GM23248 (cell line): ENCODE data around the gene TLE4. TPM values are rescaled to one million over a fixed set of nuclear protein-coding genes. Genes with fewer than 3 reads are reported as not detected.

Experiments used
- DNase-seq: peaks from one replicate; pipeline ENCODE4 v3.0.0-alpha.2; 2015
- H2AFZ ChIP-seq: fragments of 200-600 bp; sonication (generic); 2 replicates; pipeline ENCODE4 v1.6.1; 2016; ENCODE audit warnings: antibody characterized with exemption
- H3F3A ChIP-seq: fragments of 200-600 bp; sonication (generic); 2 replicates; pipeline ENCODE4 v1.6.1; 2016; ENCODE audit warnings: mild to moderate bottlenecking, antibody characterized with exemption, mixed run types; ENCODE audit not compliant: insufficient read depth
- H3K27ac ChIP-seq: fragments of 200-600 bp; sonication (generic); 2 replicates; pipeline ENCODE4 v1.5.1; 2016; ENCODE audit warnings: mild to moderate bottlenecking
- H3K27me3 ChIP-seq: fragments of 200-600 bp; sonication (generic); replicated peaks from 2 replicates; pipeline ENCODE4 v1.6.1; 2016; ENCODE audit warnings: mild to moderate bottlenecking; ENCODE audit not compliant: insufficient read depth
- H3K36me3 ChIP-seq: fragments of 200-600 bp; sonication (generic); 2 replicates; pipeline ENCODE4 v1.6.1; 2016; ENCODE audit warnings: low read depth, mild to moderate bottlenecking
- H3K4me1 ChIP-seq: fragments of 200-600 bp; sonication (generic); 2 replicates; pipeline ENCODE4 v1.6.1; 2016; ENCODE audit warnings: mild to moderate bottlenecking; ENCODE audit not compliant: insufficient read depth
- H3K4me2 ChIP-seq: fragments of 200-600 bp; sonication (generic); one replicate; pipeline ENCODE4 v1.6.1; 2016; ENCODE audit warnings: mild to moderate bottlenecking; ENCODE audit not compliant: unreplicated experiment
- H3K4me3 ChIP-seq: fragments of 200-600 bp; sonication (generic); 2 replicates; pipeline ENCODE4 v1.5.1; 2016; ENCODE audit warnings: mild to moderate bottlenecking
- H3K79me2 ChIP-seq: fragments of 200-600 bp; sonication (generic); 2 replicates; pipeline ENCODE4 v1.6.1; 2016; ENCODE audit warnings: mild to moderate bottlenecking; ENCODE audit not compliant: insufficient read depth
- H3K9ac ChIP-seq: fragments of 200-600 bp; sonication (generic); 2 replicates; pipeline ENCODE4 v1.6.1; 2016; ENCODE audit warnings: mild to moderate bottlenecking
- H3K9me2 ChIP-seq: fragments of 200-600 bp; sonication (generic); 2 replicates; pipeline ENCODE4 v1.6.1; 2016; ENCODE audit warnings: mixed run types, mild to moderate bottlenecking, moderate library complexity; ENCODE audit not compliant: insufficient read depth
- H3K9me3 ChIP-seq: fragments of 200-600 bp; sonication (generic); one replicate; pipeline ENCODE4 v1.6.1; 2017; ENCODE audit warnings: low read depth
- H4K20me1 ChIP-seq: fragments of 200-600 bp; sonication (generic); 2 replicates; pipeline ENCODE4 v1.6.0; 2016; ENCODE audit not compliant: insufficient read depth
- EZH2 ChIP-seq: fragments of 200-600 bp; sonication (generic); IDR thresholded peaks from 2 replicates; pipeline ENCODE4 v1.6.1; 2018; ENCODE audit warnings: antibody characterized with exemption, mild to moderate bottlenecking; ENCODE audit not compliant: insufficient read depth, poor library complexity, severe bottlenecking
- EZH2phosphoT487 ChIP-seq: fragments of 200-600 bp; sonication (generic); IDR thresholded peaks from 2 replicates; pipeline ENCODE4 v1.6.1; 2018; ENCODE audit warnings: antibody characterized with exemption, moderate library complexity, mild to moderate bottlenecking, low read depth; ENCODE audit not compliant: insufficient read depth
- WGBS, 2 experiments: methylation state at CpG; one replicate each; pipeline ENCODE4 v1.1.6; 2015 to 2017; ENCODE audit warnings: low lambda C conversion rate in 2 of 2, low coverage in 1 of 2; ENCODE audit errors: missing lambda C conversion rate in 2 of 2; 5-methylcytosine and 5-hydroxymethylcytosine counted together
- in situ Hi-C: fragments of 300-500 bp; cut with MboI; formaldehyde crosslinking; loops from 2 replicates; pipeline ENCODE4 v1.15.0; 2020
- polyA plus RNA-seq: library from polyadenylated mRNA; unstranded; fragments of >200 nt; fragmentation: Nextera tagmentation; extraction: Ambion mirVana; gene quantifications from 2 replicates; pipeline ENCODE4 v1.2.1, GENCODE V29; 2016
- total RNA-seq: library from RNA; depleted of rRNA; stranded (reverse); fragments of >200 nt; shearing (Covaris generic); gene quantifications from 2 replicates; pipeline ENCODE4 v1.2.3, GENCODE V29; 2014

TLE4 gene
- total and polyA plus RNA-seq, 2 experiments from 2014 or later: 29.5 to 37.8 TPM

- in situ Hi-C loops: loop anchor here (25.0 kb wide), 1 partner anchor 1137 kb away; no protein-coding TSS in a partner anchor
- H2AFZ ChIP-seq: peak overlapping the region; percentile 76
- no peaks in the 10 kb centered on the region for H3K9me2 ChIP-seq
- peak overlapping the region; percentile 96 for H3K9ac ChIP-seq
- TF ChIP-seq EZH2 (no peak), EZH2phosphoT487 (0 out of 2 replicates have a peak, but pooled peaks have one; percentile 36)
- DNase-seq: peak; percentile 65
- H3K9me3 ChIP-seq: no peaks in the 10 kb centered on the region
- 9 to 14% methylated on average over 3 of the region's 3 CpGs for WGBS, 2 experiments
- no peaks in the 10 kb centered on the region for H4K20me1 ChIP-seq
- H3K4me3 ChIP-seq: peak overlapping the region; percentile 96
- peaks cover 72% of the 10 kb centered on the region for H3K79me2 ChIP-seq
- peak overlapping the region; percentile 97 for H3K27ac ChIP-seq
- peaks cover 9% of the 10 kb centered on the region; the same call in 1 of the 2 replicates for H3K36me3 ChIP-seq
- no peaks in the 10 kb centered on the region for H3K27me3 ChIP-seq
- peaks cover 42% of the 10 kb centered on the region for H3K4me1 ChIP-seq
- H3K4me2 ChIP-seq: peak overlapping the region; percentile 94
- peaks cover 4% of the 10 kb centered on the region for H3F3A ChIP-seq
These were observed 3.0 kb downstream of the TLE4 start for GRCh38 chr9:79574781-79575180.

DNA sequence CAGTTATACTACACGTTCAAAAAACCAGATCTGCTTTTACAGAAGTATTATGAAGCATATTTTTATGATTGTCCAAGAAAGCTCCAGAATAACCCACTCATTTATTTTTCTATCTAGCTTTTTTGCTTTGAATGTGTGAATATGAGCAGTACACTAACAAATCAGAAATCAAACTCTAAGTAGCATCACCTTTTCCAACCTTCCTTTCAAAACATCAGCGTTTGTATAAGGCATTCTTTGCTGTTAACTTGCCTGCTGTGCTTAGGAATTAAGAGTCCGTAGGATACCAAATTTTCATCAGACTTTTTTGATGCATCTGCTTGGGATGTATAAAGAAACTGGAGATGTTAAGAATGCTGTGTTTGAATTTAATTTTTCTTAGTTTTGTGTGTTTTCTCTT, 3.8 kb downstream of the TLE4 start:
- Histone ChIP-seq H3K9me3 (no peaks in the 10 kb centered on the region), H4K20me1 (no peaks in the 10 kb centered on the region), H3K4me2 (peak overlapping the region; percentile 94), H3K36me3 (peaks cover 10% of the 10 kb centered on the region; the same call in 1 of the 2 replicates), H3K4me3 (peak overlapping the region; percentile 96), H2AFZ (no peak overlapping the region), H3K9me2 (no peaks in the 10 kb centered on the region), H3F3A (peaks cover 8% of the 10 kb centered on the region), H3K27me3 (no peaks in the 10 kb centered on the region), H3K79me2 (peaks cover 80% of the 10 kb centered on the region), H3K4me1 (peaks cover 42% of the 10 kb centered on the region), H3K27ac (no peak overlapping the region), H3K9ac (peak overlapping the region; percentile 96)
- in situ Hi-C loops: no loop called here
- peak; percentile 7 for DNase-seq
- WGBS, 2 experiments: 64 to 69% methylated on average over 3 of the region's 3 CpGs
- TF ChIP-seq EZH2 (no peak), EZH2phosphoT487 (no peak)

DNA sequence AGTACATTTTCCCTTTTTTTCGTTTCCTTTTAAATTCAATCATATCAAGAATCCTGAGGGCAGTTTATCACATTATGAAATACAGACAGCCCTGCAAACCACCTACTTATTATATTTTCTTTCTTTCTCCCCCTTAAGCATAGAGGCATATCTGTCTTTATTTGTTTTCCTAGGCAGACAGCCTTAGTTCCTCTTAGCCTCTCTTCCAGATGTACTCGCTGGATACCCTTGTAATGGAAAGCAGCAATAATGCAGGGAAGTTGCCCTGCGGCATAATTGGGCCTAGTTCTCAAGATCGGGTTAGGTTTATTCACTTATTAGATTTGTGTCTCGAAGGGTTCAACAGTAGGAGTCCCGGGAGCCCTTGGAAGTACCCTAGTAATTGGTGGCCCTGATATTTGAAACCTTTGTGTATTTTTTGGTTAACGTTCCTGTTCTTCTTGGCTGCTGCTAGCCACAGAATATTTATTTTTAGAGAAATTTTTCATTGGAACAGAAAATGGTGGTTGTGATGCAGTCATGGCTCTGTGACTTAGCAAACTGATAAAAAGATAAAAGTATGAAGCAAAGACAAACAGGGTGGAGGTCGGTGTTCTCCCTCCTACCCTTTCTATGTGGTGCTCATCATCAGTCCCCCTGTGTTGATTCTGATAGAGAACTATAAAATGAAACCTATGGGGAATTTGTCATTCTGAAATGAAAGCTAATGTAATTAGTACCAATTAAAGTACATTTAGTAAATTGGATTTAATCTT, 6.4 kb downstream of the TLE4 start:
- peaks cover 57% of the 10 kb centered on the region for H3K4me1 ChIP-seq
- 39 to 41% methylated on average over 8 of the region's 8 CpGs for WGBS, 2 experiments
- H4K20me1 ChIP-seq: no peaks in the 10 kb centered on the region
- H3K36me3 ChIP-seq: peaks cover 10% of the 10 kb centered on the region; the same call in 1 of the 2 replicates
- H3K27me3 ChIP-seq: no peaks in the 10 kb centered on the region
- no peak for TF ChIP-seq EZH2phosphoT487
- no peak for TF ChIP-seq EZH2
- in situ Hi-C loops: no loop called here
- peak overlapping the region; percentile 40 for H2AFZ ChIP-seq
- 0 out of 2 replicates have a peak overlapping the region, but pooled peaks have one; percentile 0 for H3K27ac ChIP-seq
- H3K4me2 ChIP-seq: peak overlapping the region; percentile 62
- peak overlapping the region; percentile 34 for H3K4me3 ChIP-seq
- peaks cover 28% of the 10 kb centered on the region for H3F3A ChIP-seq
- no peaks in the 10 kb centered on the region for H3K9me2 ChIP-seq
- no peaks in the 10 kb centered on the region for H3K9me3 ChIP-seq
- H3K79me2 ChIP-seq: peaks cover 94% of the 10 kb centered on the region
- H3K9ac ChIP-seq: peak overlapping the region; percentile 24
- DNase-seq: peak; percentile 44

- TF ChIP-seq EZH2phosphoT487: no peak
- no peak for TF ChIP-seq EZH2
- Histone ChIP-seq H3K27ac (no peak overlapping the region), H3K79me2 (peaks cover 94% of the 10 kb centered on the region), H3F3A (peaks cover 28% of the 10 kb centered on the region), H3K4me2 (peak overlapping the region; percentile 62), H4K20me1 (no peaks in the 10 kb centered on the region), H2AFZ (no peak overlapping the region), H3K27me3 (no peaks in the 10 kb centered on the region), H3K36me3 (peaks cover 10% of the 10 kb centered on the region; the same call in 1 of the 2 replicates), H3K4me3 (no peak overlapping the region), H3K9ac (no peak overlapping the region), H3K4me1 (peaks cover 57% of the 10 kb centered on the region), H3K9me3 (no peaks in the 10 kb centered on the region), H3K9me2 (no peaks in the 10 kb centered on the region)
- 45 to 57% methylated on average over 1 of the region's 1 CpG for WGBS, 2 experiments
- in situ Hi-C loops: no loop called here
- peak; percentile 61 for DNase-seq
These were observed 7.1 kb downstream of the TLE4 start for GRCh38 chr9:79578891-79579290.
